GM12874 (cell line): ENCODE results near the gene ZNF384.
A peak's percentile ranks its signal among the peaks of the same experiment; 100 is the strongest.

ENCODE experiments used
- TF ChIP-seq, protein P1 (sequence below): IDR thresholded peaks from 2 replicates; pipeline ENCODE4 v1.5.1; 2011; ENCODE audit warnings: low read depth, mild to moderate bottlenecking, control low read depth, low read length, moderate library complexity; ENCODE audit not compliant: insufficient read depth

The ZNF384 gene

DNA sequence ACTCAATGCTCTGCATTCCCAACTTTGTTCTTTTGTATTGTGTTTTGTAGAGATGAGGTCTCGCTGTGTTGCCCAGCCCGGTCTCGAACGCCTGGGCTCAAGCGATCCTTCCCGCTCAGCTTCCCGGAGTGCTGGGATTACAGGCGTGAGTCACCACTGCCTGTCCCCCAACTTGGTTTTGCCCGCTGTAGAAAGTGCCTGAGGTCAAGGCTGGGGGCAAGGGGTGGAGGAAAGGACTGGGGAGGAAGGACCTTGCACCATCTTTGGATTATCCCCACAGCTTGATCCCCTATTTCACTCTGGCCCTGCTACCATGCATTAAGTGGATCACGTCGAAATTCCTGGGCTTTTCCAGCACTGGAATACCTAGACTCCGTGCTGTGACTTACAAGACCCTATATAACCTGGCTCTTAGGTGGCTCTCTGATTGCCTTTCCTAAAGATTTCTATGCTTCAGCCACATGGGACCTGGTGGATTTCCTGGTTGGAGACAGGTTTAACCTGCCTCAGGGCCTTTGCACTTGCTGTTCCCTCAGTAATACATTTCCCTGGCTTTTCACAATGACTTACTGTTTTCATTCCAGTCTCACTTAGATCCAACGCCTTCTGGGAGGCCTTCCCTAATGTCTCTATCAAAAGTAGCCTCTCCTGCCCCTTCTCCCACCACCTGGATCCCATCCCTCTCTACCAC is 12.0 kb upstream of the ZNF384 start:
- TF ChIP-seq, protein P1, sequence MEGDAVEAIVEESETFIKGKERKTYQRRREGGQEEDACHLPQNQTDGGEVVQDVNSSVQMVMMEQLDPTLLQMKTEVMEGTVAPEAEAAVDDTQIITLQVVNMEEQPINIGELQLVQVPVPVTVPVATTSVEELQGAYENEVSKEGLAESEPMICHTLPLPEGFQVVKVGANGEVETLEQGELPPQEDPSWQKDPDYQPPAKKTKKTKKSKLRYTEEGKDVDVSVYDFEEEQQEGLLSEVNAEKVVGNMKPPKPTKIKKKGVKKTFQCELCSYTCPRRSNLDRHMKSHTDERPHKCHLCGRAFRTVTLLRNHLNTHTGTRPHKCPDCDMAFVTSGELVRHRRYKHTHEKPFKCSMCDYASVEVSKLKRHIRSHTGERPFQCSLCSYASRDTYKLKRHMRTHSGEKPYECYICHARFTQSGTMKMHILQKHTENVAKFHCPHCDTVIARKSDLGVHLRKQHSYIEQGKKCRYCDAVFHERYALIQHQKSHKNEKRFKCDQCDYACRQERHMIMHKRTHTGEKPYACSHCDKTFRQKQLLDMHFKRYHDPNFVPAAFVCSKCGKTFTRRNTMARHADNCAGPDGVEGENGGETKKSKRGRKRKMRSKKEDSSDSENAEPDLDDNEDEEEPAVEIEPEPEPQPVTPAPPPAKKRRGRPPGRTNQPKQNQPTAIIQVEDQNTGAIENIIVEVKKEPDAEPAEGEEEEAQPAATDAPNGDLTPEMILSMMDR = no peak

DNA sequence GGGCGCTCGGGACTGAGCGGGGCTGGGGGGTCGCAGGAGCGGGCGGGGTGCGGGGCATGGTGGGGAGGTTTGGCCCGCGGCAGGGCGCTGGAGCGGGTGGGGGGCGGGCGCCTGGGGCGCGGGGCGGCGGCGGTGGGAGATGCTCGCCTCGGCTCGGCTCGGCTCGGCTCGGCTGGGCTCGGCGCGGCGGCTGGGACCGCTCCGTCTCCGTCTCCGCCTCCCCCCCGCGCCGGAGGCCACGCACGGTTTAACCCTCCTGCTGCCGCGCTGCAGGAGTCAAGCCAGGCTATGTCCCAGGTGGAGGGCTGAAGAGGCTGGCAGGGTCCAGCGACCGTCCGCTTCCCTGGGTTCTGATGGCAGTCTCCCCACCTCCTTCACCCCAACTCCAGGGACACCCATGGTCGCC is 11.5 kb upstream of the ZNF384 start, which contains the start of gene PIANP:
PIANP (minus strand) TSS at position 170 of the 406 bp plus-strand sequence. CDS start 2,754 bp downstream, outside the sequence.
- TF ChIP-seq, protein P1 = no peak

DNA sequence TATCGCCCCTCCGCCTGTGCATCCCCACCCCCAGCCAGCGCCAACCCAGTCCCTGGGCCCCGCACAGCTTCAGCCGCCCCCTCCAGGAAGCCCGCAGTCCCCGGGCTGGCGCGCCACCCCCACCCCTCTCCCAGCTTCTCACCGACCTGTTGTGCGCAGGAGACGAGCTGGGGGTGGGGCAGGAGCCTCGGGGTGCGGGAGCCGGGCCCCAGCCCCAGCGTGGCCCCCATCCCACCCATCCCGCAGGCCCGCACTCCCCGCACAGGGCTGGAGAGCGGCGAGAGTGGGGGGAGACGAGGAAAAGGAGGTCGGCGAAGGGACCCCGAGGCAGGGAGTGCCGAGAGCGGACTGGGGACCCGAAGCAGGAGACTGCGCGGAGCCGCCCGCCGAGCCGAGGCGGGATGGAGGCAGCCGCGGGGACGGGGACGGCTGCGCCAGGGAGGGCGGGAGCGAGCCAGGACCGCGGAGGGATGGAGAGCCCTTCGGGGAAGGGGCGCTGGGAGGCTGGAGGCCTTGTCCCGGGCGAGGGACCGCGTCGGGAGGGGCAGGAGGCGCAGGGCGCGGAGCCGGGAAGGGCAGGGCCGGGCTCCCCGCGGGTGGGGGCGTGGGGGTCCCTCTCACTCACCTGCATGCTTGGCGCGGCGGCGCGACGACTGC is 10.9 kb upstream of the ZNF384 start:
- TF ChIP-seq, protein P1 = no peak

DNA sequence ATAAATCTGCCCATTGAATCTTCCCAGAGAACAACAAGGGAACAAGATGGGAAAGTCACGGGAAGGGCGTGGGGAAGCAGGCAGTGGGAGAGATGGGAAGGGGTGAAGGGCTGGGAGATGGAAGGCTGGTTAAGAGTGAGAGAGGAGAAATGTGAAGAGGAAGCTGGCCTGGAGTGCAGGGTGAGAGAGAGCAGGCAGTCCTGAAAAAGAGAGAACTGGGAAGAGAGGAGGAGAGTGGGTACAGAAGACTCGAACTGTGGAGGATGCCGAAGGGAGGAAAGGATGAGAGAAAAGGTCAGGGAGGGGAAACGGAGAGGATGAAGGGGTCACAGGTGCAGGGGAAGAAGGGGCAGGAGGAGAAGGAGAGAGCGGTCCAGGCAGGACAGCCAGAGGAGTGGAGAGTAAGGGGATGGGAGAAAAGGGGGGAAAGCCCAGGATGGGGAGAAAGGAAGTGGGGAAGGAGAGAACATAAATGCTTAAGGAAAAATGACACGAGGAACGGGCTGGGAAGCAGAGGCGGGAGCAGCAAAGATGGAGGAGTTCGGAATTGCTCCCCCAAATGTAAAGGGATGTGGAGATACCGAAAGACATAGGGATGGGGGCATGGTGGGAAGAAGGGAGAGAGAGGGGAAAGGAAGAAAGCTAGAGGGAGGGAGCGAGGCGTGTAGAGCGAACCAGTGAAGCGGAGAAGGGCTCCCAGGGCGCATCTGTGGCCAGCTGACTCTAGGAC is 10.2 kb upstream of the ZNF384 start:
- TF ChIP-seq, protein P1 = no peak

DNA sequence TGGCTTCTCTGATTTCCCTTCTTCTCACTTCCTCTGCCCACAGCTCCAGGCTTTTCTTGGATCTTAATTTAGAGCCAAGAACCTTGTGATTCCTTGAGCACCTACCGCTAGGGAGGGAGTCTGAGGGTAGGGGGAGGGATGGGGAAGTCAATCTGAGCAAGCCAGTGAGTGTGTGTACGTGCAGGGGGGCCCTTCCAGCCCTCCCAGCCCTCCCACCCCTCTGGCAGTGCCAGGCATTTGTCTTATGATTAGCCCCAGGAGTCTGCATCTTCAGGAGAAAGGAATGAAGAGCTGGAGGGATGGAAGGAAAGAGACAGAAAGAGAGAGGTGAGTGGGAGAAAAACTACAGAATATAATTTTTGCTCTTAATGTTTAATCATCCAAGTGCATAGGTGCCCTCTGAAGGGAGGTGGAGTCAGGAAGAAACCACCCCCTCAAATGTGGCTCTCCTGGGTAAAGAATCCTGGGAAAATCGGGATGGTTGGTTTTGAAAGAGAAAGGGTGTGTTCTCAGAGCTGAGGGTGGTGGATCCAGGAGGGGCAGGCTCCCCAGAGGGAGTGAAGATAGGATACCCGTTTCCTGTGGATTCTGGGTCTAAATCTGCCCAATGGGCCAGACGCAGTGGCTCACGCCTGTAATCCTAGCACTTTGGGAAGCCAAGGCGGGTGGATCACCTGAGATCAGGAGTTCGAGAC is 9.3 kb upstream of the ZNF384 start:
- TF ChIP-seq, protein P1 = no peak

DNA sequence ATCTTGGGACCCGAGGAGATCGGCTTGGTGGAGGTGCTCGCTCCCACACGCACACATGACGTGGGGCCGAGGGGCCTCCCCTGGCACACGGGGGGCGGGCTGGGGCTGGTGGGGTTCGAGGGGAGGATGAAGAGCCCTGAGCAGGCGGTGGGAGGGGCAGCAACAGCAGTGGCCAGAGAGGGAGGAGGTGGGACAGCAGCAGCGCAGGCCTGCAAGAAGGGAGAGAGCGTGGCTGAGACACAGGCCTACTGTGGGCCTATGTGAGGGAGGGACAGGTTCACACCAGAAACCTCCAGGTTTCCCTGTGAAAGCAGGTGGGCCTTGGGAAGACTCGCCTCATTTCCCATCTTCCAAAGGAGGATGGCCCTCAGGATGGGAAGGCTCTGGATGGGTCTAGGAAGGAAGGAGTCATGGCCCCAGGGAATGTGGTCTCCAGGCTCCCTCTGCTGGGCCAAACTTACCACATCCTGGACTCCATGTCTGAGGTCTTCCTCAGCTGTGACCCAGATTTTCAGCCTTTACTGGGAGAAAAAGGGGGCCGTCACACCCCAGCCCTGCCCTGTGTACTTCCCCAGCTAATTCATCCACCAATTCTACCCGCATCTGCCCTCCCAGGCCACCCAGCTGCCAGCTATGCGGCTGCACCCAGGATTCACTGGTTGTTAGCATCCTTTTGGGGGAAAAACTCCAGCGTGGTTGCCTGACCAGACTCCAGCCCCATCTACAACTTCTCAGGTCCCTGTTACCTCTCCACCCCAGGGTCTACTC is 8.6 kb upstream of the ZNF384 start:
- TF ChIP-seq, protein P1 = peak; percentile 60
